ENCODE results near the gene MT1HL1.
"Not testable (repeated sequence)": the region's sequence is repeated elsewhere in the genome, so short reads cannot be mapped to it uniquely, and the experiment has no call there.

The MT1HL1 gene

DNA sequence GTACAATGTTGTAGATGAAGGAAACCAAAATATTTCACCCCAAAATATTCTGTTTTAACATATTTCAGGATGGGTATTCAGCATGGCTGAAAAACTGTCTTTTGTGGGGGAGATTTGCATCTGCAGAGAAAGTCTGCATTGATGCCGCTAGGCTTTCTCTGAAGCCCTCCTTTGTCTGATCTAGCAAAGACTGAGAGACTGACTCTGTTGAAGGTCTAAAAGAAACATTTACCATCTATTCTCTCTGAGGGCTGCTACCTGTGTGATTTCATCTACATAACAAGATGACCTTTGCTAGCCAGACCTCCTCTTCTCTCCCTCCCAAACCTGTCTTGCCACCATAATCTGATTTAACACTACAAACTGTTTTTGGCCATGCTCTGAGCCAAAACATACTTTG lies 12.4 kb upstream of the MT1HL1 start:
- no peak for DNase-seq (ENCODE audit: low read depth)

DNA sequence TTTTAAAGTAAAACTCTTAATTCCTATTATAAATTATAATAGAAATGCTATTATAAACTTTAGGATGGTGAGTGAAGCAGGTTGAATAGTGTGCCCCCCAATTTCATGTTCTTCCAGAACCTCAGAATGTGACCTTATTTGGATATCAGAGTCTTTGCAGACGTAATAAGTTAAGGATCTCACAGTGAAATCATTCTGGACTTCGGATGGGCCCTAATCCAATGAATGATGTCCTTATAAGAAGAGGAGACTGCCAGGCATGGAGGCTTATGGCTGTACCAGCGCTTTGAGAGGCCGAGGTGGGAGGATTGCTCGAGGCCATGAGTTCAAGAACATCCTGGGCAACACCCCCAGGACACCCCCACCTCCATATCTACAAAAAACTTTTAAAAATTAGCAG lies 9.4 kb upstream of the MT1HL1 start:
- DNase-seq (ENCODE audit: low read depth), result no peak

GRCh38 chr1:237012788-237013383 lies 8.6 kb upstream of the MT1HL1 start:
- DNase-seq (ENCODE audit: low read depth), result no peak

DNA sequence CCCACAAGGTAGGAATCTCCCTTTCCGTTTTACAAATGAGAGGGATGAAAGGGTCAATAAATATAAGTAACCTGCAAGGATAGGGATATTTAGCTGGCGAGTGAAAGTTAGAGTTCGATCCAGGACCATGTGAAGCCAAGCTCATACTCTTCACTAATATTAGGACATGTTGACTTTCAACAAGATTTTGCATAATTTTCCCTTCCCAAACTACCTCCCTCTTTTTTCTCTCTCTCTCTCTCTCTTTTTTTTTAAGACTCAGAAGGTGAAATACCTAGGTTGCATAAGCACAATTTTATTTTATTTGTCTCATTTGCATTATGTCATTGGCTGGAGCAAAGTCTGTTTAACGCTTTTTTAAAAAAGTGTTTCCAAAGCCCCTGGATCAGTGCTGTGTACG lies 8.1 kb upstream of the MT1HL1 start:
- no peak for DNase-seq (ENCODE audit: low read depth)

DNA sequence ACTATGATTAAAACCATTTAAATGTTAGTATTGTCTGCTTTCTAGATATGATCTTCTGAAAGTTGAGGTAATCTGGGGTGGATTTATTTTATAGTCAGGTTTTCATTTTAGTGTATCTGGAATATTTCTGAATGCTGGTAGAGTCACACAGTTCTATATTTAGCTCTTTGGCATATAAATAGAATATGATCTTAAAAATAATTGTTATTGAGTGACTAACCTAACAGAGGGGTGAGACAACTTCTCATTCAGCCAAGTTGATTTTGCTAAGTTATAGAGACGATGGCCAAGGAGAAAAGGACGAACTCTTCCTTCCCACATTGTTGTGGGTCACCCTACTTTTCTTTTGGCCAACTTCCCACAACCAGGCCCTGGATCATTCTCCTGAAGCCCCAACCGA lies 7.2 kb upstream of the MT1HL1 start:
- no peak for DNase-seq (ENCODE audit: low read depth)

GRCh38 chr1:237009611-237010010 lies 5.4 kb upstream of the MT1HL1 start:
- no peak for DNase-seq (ENCODE audit: low read depth)

GRCh38 chr1:237007147-237007881 lies 3.1 kb upstream of the MT1HL1 start:
- DNase-seq (ENCODE audit: low read depth), result no peak

DNA sequence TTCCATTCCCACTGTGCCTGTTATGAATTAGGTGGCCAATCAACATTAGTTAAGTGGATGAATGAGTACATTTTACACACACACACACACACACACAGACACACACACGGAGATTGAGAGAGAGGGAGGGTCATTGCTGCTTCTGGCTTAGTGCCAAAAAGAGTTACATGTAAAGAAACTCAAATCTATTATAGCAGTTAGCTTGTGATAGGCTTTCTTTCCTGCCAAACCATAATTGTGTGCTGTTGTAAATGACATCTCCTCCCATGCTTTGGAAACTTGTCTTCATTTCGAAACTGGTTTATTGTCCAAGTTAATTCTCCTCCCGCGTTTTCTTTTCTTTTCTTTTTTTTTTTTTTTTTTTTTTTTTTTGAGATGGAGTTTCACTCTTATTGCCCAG lies 1.4 kb upstream of the MT1HL1 start:
- DNase-seq (ENCODE audit: low read depth), result no peak

- no peak for DNase-seq (ENCODE audit: low read depth)
These were observed 725 bp downstream of the MT1HL1 start for GRCh38 chr1:237003516-237003915.

DNA sequence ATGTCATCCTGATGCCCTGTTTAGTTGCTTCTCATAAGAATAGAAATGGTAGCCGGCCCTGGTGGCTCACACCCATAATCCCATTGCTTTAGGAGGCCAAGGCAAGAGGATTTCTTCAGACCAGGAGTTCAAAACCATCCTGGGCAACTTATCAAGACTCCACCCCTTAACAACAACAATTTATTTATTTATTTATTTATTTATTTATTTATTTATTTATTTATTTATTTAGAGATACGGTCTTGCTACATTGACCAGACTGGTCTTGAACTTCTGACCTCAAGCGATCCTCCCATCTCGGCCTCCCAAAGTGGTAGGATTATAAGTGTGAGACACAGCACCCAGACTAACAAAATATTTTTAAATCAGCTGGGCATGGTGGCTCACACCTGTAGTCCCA lies 4.0 kb downstream of the MT1HL1 start:
- no peak for DNase-seq (ENCODE audit: low read depth)

GRCh38 chr1:236998546-236998945 lies 5.7 kb downstream of the MT1HL1 start:
- DNase-seq (ENCODE audit: low read depth), result no peak

DNA sequence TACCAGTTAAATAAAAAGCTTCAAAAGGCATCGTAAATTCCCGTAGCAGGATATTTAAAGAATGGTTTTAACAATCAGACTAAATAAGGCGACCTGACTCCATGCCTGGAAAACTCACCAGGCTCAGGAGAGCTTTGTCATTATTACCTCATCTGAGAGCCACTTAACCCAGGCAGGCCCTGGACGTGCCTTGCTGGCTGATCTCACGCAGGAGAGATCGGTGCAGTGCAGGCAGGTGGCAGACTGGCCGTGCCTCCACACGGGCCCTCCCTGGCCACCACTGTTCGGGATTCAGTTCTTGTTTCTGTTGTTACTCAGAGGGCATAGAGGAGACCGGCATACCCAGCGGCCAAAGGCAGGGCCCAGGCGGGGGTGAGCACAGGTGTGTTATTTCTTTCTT lies 6.4 kb downstream of the MT1HL1 start:
- DNase-seq (ENCODE audit: low read depth), result no peak

DNA sequence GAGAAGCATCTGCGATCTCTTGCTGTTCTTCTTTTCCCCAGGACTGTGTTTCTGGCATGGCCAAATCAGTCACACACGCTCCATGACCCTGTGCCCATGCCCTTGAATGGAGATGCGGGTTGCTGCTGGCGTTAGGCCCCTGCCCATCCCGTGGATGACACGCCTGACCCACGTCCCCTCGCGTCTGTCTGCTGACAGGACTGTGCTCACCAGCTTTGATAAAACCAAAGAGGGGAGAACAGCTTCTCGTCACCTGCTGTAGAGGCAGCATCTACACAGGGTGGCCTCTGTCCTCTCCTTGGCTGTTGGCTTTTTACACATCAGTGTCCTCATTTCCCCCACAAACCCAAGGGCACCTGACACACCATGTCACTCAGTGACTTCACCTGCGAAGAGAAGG lies 6.9 kb downstream of the MT1HL1 start:
- DNase-seq (ENCODE audit: low read depth), result no peak

- DNase-seq (ENCODE audit: low read depth), result no peak
These were observed 9.8 kb downstream of the MT1HL1 start for GRCh38 chr1:236994450-236994849.

- DNase-seq (ENCODE audit: low read depth), result no peak
These were observed 11.8 kb downstream of the MT1HL1 start for GRCh38 chr1:236992449-236992848.

GRCh38 chr1:236990052-236990445 lies 14.2 kb downstream of the MT1HL1 start:
- no peak for DNase-seq (ENCODE audit: low read depth)

- no peak for DNase-seq (ENCODE audit: low read depth)
These were observed 14.8 kb downstream of the MT1HL1 start for GRCh38 chr1:236989290-236990051.

DNA sequence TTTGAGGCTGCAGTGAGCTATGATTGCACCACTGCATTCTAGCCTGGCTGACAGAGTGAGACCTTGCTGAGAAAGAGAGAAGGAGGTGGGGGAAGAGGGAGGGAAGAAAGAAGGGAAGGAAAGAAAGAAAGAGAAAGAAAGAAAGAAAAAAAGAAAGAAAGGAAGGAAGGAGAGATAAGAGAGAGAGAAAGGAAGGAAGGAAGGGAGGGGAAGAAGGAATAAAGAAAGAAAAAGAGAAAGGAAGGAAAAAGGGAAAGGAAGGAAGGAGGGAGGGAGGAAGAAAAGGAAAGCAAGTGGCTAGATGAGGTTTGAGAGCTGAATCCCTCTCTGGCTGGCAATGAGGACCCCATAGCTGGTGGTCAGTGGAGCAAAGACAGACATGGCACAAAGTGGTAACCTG lies 20.4 kb downstream of the MT1HL1 start:
- no peak for DNase-seq (ENCODE audit: low read depth)

DNA sequence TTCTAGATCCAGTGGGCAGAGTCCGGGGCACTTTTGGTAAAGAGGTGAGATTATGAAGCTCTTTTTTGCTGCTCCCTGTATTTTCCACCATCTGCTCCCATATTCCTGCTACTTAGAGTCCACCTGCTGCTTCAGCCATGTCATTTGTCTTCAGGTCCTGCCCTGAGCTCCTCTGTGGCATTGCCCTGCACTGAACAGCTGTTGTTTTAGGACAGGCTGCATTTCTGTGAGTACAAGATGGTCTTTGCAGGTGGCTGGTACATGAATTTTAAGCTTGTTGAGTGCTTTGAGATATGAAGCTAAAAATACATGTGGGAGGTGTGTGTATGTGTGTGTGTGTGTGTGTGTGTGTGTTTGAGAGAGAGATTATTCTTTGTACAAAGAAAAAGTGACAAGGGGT lies 21.9 kb downstream of the MT1HL1 start:
- no peak for DNase-seq (ENCODE audit: low read depth)

GRCh38 chr1:236981431-236981830 lies 22.8 kb downstream of the MT1HL1 start:
- DNase-seq (ENCODE audit: low read depth), result not testable (repeated sequence)

- DNase-seq (ENCODE audit: low read depth), result no peak
These were observed 23.6 kb downstream of the MT1HL1 start for GRCh38 chr1:236980673-236981072.

- DNase-seq (ENCODE audit: low read depth), result no peak
These were observed 24.9 kb downstream of the MT1HL1 start for GRCh38 chr1:236979149-236979900.

DNA sequence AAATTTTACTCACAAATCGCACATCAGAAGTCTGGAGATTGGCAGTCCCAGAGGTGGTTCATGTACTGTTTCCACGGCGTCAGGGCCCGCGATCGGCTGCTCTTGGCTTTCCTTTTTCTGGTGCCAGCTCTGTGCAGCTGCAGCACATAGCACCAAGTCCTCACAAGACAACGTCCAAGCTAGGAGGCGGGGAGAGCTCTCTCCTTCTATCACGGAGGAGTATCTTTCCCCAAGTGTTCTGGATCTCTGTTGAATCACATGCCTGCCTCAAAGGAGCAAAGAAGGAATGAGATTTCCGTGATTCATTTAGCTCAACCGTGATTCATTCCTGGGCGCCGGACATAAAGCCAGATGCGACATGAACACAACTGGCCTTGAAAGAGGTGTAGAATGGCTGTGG lies 25.5 kb downstream of the MT1HL1 start:
- DNase-seq (ENCODE audit: low read depth), result no peak

Measured in stimulated activated CD8-positive, alpha-beta memory T cell treated with anti-CD3 and anti-CD28 coated beads, Interleukin-15, amount 100 ng/mL, for 24 hours (primary cell).